GM12878 (cell line): Measurements from ENCODE around the gene DGLUCY. TPM values are rescaled to one million over a fixed set of nuclear protein-coding genes. Genes with fewer than 3 reads are reported as not detected.
A peak's percentile ranks its signal among the peaks of the same experiment; 100 is the strongest.

Experiments
- ATAC-seq: fragments of 200-7000 bp; cut with Tn5 transposase; 3 replicates; pipeline ENCODE4 v1.9.1; 2020; ENCODE audit warnings: mild to moderate bottlenecking, moderate library complexity
- BruUV-seq: library from RNA; stranded (reverse); fragments of 400-500 nt; replicated peaks from 2 replicates; lab custom pipeline; 2021; lab: Mats Ljungman, UMichigan
- CTCF ChIA-PET: fragments of 300-600 bp; sonication (Branson Sonifier 250); formaldehyde crosslinking; extraction: SDS; loops from one replicate; lab custom pipeline; 2021; ENCODE audit warnings: inconsistent platforms; lab: Yijun Ruan, JAX
- POLR2A ChIA-PET: fragments of 350-600 bp; formaldehyde crosslinking; extraction: SDS; loops from one replicate; lab custom pipeline; 2021; ENCODE audit warnings: inconsistent platforms; lab: Charles Lee
- RAD21 ChIA-PET: fragments of 300-600 bp; sonication (Branson Sonifier 250); formaldehyde crosslinking; loops from one replicate; lab custom pipeline; 2023; ENCODE audit warnings: antibody characterized with exemption; ENCODE audit not compliant: unreplicated experiment; lab: Charles Lee
- SMC1A ChIA-PET: fragments of 300-600 bp; sonication (Branson Sonifier 250); formaldehyde crosslinking; loops from one replicate; lab custom pipeline; 2023; ENCODE audit not compliant: unreplicated experiment, uncharacterized antibody; lab: Charles Lee
- DNase-seq: peaks from one replicate; pipeline ENCODE4 v3.0.0-alpha.2; 2011; ENCODE audit warnings: low read depth, low spot score
- FAIRE-seq: peaks from 3 replicates; lab custom pipeline; 2011; peaks lifted over from hg19 to GRCh38; lab: Jason Lieb, UNC
- H2AFZ ChIP-seq: 2 replicates; pipeline ENCODE4 v1.6.0; 2011; ENCODE audit warnings: low read depth, low read length, control low read depth; ENCODE audit not compliant: control insufficient read depth
- H3K27ac ChIP-seq: 2 replicates; pipeline ENCODE4 v1.5.1; 2011; ENCODE audit warnings: control low read depth; ENCODE audit not compliant: control insufficient read depth, insufficient read depth
- H3K27me3 ChIP-seq, 2 experiments: replicated peaks in 1 of 2; 2 replicates each; pipeline versions ENCODE4 v1.6.0 to v1.6.1; 2011; ENCODE audit warnings: low read length in 1 of 2; ENCODE audit not compliant: control insufficient read depth in 2 of 2, insufficient read depth in 2 of 2
- H3K36me3 ChIP-seq, 2 experiments: 2 replicates each; pipeline ENCODE4 v1.5.1; 2011; ENCODE audit warnings: low read length in 1 of 2; ENCODE audit not compliant: control insufficient read depth in 2 of 2, insufficient read depth in 2 of 2
- H3K4me1 ChIP-seq: 2 replicates; pipeline ENCODE4 v1.6.1; 2011; ENCODE audit warnings: mild to moderate bottlenecking, low read length, moderate library complexity, mixed read lengths; ENCODE audit not compliant: control insufficient read depth, insufficient read depth
- H3K4me2 ChIP-seq: 2 replicates; pipeline ENCODE4 v1.6.0; 2011; ENCODE audit warnings: control low read depth; ENCODE audit not compliant: control insufficient read depth, insufficient read depth
- H3K4me3 ChIP-seq: fragments of 200-600 bp; sonication (generic); 2 replicates; pipeline ENCODE4 v1.5.1; 2016
- H3K79me2 ChIP-seq: 2 replicates; pipeline ENCODE4 v1.6.0; 2011; ENCODE audit warnings: low read length; ENCODE audit not compliant: control insufficient read depth, insufficient read depth
- H3K9ac ChIP-seq: 2 replicates; pipeline ENCODE4 v1.8.0; 2011; ENCODE audit warnings: low read length, control low read depth, mixed read lengths; ENCODE audit not compliant: control insufficient read depth, insufficient read depth
- H3K9me3 ChIP-seq: replicated peaks from 3 replicates; pipeline ENCODE4 v1.5.1; 2011; ENCODE audit warnings: mild to moderate bottlenecking, low read length; ENCODE audit not compliant: control insufficient read depth, insufficient read depth
- H4K20me1 ChIP-seq: 2 replicates; pipeline ENCODE4 v1.6.0; 2011; ENCODE audit not compliant: control insufficient read depth, insufficient read depth
- CBFB ChIP-seq: IDR thresholded peaks from 2 replicates; pipeline ENCODE4 v1.6.1; 2016; ENCODE audit warnings: antibody characterized with exemption, low read depth
- CEBPB ChIP-seq, 2 experiments: fragments of 150-350 bp in 1 of 2; IDR thresholded peaks; 2 replicates each; pipeline ENCODE4 v1.6.1; 2012 to 2014; ENCODE audit warnings: low read depth in 2 of 2, low read length in 2 of 2, borderline replicate concordance in 1 of 2, inconsistent platforms in 1 of 2
- ZSCAN29 ChIP-seq: fragments of 450-650 bp; IDR thresholded peaks from 2 replicates; pipeline ENCODE4 v1.6.1; 2017; ENCODE audit warnings: mild to moderate bottlenecking, moderate library complexity
- WGBS: methylation state at CpG from one replicate; pipeline ENCODE4 v1.1.6; 2016; ENCODE audit warnings: low lambda C conversion rate; ENCODE audit not compliant: insufficient replicate concordance, insufficient coverage; ENCODE audit errors: missing lambda C conversion rate; 5-methylcytosine and 5-hydroxymethylcytosine counted together
- in situ Hi-C: fragments of 300-500 bp; cut with MboI; formaldehyde crosslinking; loops from 9 replicates; pipeline ENCODE4 v1.14.3; 2018; ENCODE audit warnings: mixed read lengths
- intact Hi-C: fragments of 100-400 bp; cut with micrococcal nuclease; formaldehyde crosslinking; loops from one replicate; pipeline ENCODE4 v1.14.2; 2022; ENCODE audit not compliant: unreplicated experiment
- polyA plus RNA-seq, 11 experiments: library from polyadenylated mRNA; depleted of rRNA in 4 of 11; unstranded in 6 of 11; stranded (reverse) in 5 of 11; fragments of >200 nt; fragmentation: Nextera tagmentation in 4 of 11; fragmentation: Illumina TruSeq in 1 of 11; extraction: Ambion mirVana in 4 of 11; extraction: Trizol in 1 of 11; gene quantifications; 1 replicate in 1 of 11; 2 replicates in 10 of 11; pipeline versions ENCODE4 v1.2.1 to v1.2.3, GENCODE V29; 2011 to 2016; ENCODE audit warnings: inconsistent platforms in 2 of 11, missing spikeins in 2 of 11, low read depth in 1 of 11
- total RNA-seq, 4 experiments: library from RNA; depleted of rRNA in 3 of 4; stranded (reverse); fragments of >200 nt in 3 of 4; fragmentation: Illumina TruSeq in 1 of 4; extraction: Trizol in 1 of 4; gene quantifications; 2 replicates each; pipeline versions ENCODE4 v1.2.1 to v1.2.3, GENCODE V29; 2013 to 2021
- TF ChIP-seq, protein P1 (sequence below): fragments of 450-650 bp; IDR thresholded peaks from 2 replicates; pipeline ENCODE4 v1.6.1; 2016; ENCODE audit warnings: mild to moderate bottlenecking, moderate library complexity, borderline replicate concordance
- TF ChIP-seq, protein P2 (sequence below): fragments of 450-650 bp; IDR thresholded peaks from 2 replicates; pipeline ENCODE4 v1.6.1; 2018; ENCODE audit warnings: borderline replicate concordance, mild to moderate bottlenecking; ENCODE audit not compliant: partially characterized antibody

DGLUCY gene
- total and polyA plus RNA-seq, 10 of the 15 experiments (the other 5 are each of a cell fraction or from before 2014, with no cell fraction given): 15.0 to 70.3 (median 55.1) TPM

DNA sequence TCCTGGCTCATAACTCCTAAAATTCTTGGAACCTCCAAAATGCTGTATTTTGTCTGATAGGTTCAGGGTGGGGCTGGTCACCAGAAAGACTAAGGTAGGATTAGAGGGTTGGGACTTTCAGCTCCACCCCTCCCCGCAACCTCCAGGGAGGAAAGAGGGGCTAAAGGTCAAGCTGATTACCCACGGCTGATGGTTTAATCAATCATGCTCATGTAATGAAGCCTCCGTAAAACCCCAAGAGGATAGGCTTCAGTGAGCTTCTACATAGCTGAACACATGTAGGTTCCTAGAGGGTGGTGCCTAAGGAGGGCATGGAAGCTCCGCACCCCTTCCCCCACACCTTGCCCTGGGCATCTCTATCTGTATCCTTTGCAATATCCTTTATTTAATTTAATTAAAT, 60.0 kb downstream of the DGLUCY start:
- no peaks in the 10 kb centered on the region for H3K4me1 ChIP-seq
- ChIA-PET CTCF (interaction anchor here (0.7 to 11.8 kb wide), 40 partner anchors 10 to 872 kb away, joined by 3 to 333 read pairs (median 4); partner anchors contain the start of genes DGLUCY and RPS6KA5), POLR2A (no interaction called here), SMC1A (interaction anchor here (0.5 to 8.5 kb wide), 21 partner anchors 11 to 284 kb away, joined by 3 to 183 read pairs (median 5); partner anchors contain the start of genes DGLUCY, GPR68 and RPS6KA5), RAD21 (interaction anchor here (0.7 to 7.8 kb wide), 15 partner anchors 20 to 308 kb away, joined by 3 to 119 read pairs (median 9); partner anchors contain the start of genes DGLUCY and RPS6KA5)
- DNase-seq (no peak), ATAC-seq (no peak), FAIRE-seq (no peak)
- H3K9ac ChIP-seq: no peak overlapping the region
- no TSS peak for BruUV-seq
- WGBS: 96% methylated on average over 4 of the region's 4 CpGs
- no peak overlapping the region for H3K27ac ChIP-seq
- in situ Hi-C loops: loop anchor here (5.0 kb wide), 1 partner anchor 272 kb away; no protein-coding TSS in a partner anchor
- intact Hi-C loops: loop anchor here (1.0 to 5.0 kb wide), 3 partner anchors 117 to 271 kb away; no protein-coding TSS in a partner anchor
- H3K36me3 ChIP-seq: peaks cover 17 to 25% of the 10 kb centered on the region in 2 experiments
- H3K9me3 ChIP-seq: no peaks in the 10 kb centered on the region
- H3K4me2 ChIP-seq: no peak overlapping the region
- H2AFZ ChIP-seq: no peak overlapping the region
- no peaks in the 10 kb centered on the region for H3K79me2 ChIP-seq
- no peaks in the 10 kb centered on the region for H3K27me3 ChIP-seq
- no peak for TF ChIP-seq CBFB
- H4K20me1 ChIP-seq: no peaks in the 10 kb centered on the region
- H3K4me3 ChIP-seq: no peak overlapping the region

DNA sequence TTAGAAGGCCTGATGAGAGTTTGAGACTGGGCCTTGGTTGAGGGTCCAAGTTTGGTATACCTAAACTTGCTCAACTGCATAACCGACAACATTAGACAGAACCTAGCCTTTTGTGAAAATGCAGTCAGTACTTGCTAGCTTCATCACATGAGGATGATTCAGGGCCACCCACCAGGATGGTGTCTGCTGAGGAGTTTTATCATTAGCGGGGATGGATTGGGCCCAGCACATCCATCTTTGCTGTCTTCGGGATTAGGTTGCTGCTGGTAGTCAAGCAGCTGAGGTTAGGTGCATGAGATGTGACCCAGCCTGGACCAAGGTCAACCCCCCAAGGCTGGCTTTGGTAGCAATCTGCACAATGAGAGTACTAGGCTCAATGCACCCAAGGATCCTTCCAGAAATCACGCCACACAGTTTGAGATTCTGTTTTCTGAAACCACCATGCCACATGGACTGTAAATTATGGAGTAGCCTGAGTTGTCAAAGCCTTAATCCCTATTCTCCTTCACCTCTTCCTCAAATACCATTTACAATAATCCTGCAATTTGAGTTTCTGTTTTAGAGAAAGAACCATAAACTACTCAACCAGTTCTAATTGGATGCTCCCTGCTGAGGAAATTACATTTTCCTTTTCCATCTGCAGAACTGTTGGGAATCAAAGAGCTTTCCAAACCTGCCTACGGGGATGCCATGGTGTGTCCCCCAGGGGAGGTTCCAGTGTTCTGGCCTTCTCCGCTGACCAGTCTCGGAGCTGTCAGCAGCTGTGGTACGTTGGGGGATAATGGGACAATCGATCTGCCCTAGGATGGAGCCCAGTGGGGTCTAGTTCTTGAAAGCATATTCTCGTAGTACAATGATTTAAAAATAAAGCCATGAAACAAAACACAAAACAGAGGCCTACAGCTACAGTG, 61.7 kb downstream of the DGLUCY start:
- Histone ChIP-seq H3K4me3 (no peak overlapping the region), H3K36me3 (peaks cover 15 to 28% of the 10 kb centered on the region in 2 experiments), H4K20me1 (no peaks in the 10 kb centered on the region), H3K27me3 (no peaks in the 10 kb centered on the region), H3K27ac (no peak overlapping the region), H3K9me3 (no peaks in the 10 kb centered on the region), H3K4me1 (no peaks in the 10 kb centered on the region), H3K4me2 (no peak overlapping the region), H2AFZ (no peak overlapping the region), H3K79me2 (no peaks in the 10 kb centered on the region), H3K9ac (no peak overlapping the region)
- SMC1A ChIA-PET: interaction anchor here (0.7 to 8.5 kb wide), 18 partner anchors 9 to 286 kb away, joined by 3 to 183 read pairs (median 4); no protein-coding TSS in a partner anchor
- CTCF ChIA-PET: interaction anchor here (0.6 to 11.8 kb wide), 14 partner anchors 10 to 286 kb away, joined by 3 to 333 read pairs (median 8); no protein-coding TSS in a partner anchor
- RAD21 ChIA-PET: interaction anchor here (0.8 to 7.8 kb wide), 14 partner anchors 10 to 273 kb away, joined by 3 to 119 read pairs (median 4); partner anchors contain the start of genes CCDC88C and RPS6KA5
- no peak for FAIRE-seq
- DNase-seq: no peak
- no peak for ATAC-seq
- over 99% methylated on average over 10 of the region's 10 CpGs for WGBS
- POLR2A ChIA-PET: interaction anchor here (0.5 to 0.6 kb wide), 2 partner anchors 40 to 76 kb away, joined by 3 to 4 read pairs; no protein-coding TSS in a partner anchor
- in situ Hi-C loops: loop anchor here (5.0 kb wide), 2 partner anchors 112 to 247 kb away; no protein-coding TSS in a partner anchor
- BruUV-seq: TSS peak; percentile 30
- intact Hi-C loops: loop anchor here (2.0 kb wide), 1 partner anchor 243 kb away; no protein-coding TSS in a partner anchor
- TF ChIP-seq, protein P1, sequence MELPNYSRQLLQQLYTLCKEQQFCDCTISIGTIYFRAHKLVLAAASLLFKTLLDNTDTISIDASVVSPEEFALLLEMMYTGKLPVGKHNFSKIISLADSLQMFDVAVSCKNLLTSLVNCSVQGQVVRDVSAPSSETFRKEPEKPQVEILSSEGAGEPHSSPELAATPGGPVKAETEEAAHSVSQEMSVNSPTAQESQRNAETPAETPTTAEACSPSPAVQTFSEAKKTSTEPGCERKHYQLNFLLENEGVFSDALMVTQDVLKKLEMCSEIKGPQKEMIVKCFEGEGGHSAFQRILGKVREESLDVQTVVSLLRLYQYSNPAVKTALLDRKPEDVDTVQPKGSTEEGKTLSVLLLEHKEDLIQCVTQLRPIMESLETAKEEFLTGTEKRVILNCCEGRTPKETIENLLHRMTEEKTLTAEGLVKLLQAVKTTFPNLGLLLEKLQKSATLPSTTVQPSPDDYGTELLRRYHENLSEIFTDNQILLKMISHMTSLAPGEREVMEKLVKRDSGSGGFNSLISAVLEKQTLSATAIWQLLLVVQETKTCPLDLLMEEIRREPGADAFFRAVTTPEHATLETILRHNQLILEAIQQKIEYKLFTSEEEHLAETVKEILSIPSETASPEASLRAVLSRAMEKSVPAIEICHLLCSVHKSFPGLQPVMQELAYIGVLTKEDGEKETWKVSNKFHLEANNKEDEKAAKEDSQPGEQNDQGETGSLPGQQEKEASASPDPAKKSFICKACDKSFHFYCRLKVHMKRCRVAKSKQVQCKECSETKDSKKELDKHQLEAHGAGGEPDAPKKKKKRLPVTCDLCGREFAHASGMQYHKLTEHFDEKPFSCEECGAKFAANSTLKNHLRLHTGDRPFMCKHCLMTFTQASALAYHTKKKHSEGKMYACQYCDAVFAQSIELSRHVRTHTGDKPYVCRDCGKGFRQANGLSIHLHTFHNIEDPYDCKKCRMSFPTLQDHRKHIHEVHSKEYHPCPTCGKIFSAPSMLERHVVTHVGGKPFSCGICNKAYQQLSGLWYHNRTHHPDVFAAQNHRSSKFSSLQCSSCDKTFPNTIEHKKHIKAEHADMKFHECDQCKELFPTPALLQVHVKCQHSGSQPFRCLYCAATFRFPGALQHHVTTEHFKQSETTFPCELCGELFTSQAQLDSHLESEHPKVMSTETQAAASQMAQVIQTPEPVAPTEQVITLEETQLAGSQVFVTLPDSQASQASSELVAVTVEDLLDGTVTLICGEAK: no peak
- TF ChIP-seq CEBPB (IDR thresholded peaks at IDR 0.05; ENCODE audit: borderline replicate concordance in 1 of 2, low read depth in 2 of 2, low read length in 2 of 2): no peak
- TF ChIP-seq ZSCAN29: no peak
- TF ChIP-seq, protein P2, sequence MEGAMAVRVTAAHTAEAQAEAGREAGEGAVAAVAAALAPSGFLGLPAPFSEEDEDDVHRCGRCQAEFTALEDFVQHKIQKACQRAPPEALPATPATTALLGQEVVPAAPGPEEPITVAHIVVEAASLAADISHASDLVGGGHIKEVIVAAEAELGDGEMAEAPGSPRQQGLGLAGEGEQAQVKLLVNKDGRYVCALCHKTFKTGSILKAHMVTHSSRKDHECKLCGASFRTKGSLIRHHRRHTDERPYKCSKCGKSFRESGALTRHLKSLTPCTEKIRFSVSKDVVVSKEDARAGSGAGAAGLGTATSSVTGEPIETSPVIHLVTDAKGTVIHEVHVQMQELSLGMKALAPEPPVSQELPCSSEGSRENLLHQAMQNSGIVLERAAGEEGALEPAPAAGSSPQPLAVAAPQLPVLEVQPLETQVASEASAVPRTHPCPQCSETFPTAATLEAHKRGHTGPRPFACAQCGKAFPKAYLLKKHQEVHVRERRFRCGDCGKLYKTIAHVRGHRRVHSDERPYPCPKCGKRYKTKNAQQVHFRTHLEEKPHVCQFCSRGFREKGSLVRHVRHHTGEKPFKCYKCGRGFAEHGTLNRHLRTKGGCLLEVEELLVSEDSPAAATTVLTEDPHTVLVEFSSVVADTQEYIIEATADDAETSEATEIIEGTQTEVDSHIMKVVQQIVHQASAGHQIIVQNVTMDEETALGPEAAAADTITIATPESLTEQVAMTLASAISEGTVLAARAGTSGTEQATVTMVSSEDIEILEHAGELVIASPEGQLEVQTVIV: no peak
